Activated CD4-positive, alpha-beta T cell treated with anti-CD3 and anti-CD28 coated beads, Interleukin-2, amount 50 U/mL, for 24 hours (primary cell): ENCODE measurements around the gene EPHB4.
A peak's percentile ranks its signal among the peaks of the same experiment; 100 is the strongest.

Experiments used
- DNase-seq, 2 donors: peaks; one replicate each; pipeline ENCODE4 v3.0.0-alpha.2; 2020; ENCODE audit warnings: low read depth in 1 of 2, low spot score in 1 of 2

The EPHB4 gene

DNA sequence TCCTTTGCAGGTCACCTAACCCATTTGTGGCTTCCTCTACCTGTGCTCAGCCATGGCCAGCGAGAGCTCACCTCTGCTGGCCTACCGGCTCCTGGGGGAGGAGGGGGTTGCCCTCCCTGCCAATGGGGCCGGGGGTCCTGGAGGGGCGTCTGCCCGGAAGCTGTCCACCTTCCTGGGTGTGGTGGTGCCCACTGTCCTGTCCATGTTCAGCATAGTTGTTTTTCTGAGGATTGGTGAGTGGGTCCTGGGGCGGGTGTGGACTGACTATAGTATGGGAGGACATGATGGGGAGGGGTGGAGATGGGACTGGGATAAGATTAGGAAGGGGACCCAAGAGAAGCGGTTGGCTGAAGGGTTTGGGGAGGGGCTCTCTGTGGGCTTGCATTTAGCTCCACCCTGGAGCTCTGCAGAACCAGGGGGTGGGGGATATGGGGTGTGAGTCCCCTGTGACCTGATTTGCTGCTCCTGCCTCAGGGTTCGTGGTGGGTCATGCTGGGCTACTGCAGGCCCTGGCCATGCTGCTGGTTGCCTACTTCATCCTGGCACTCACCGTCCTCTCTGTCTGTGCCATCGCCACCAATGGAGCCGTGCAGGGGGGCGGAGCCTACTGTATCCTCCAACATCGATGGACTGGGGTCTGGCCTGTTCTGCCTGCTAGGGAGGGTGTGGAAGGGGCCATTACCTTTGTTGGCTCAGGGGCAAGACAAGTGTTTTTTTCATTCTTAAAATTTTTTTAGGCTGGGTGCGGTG lies 27.0 kb upstream of the EPHB4 start:
- DNase-seq = no peak

DNA sequence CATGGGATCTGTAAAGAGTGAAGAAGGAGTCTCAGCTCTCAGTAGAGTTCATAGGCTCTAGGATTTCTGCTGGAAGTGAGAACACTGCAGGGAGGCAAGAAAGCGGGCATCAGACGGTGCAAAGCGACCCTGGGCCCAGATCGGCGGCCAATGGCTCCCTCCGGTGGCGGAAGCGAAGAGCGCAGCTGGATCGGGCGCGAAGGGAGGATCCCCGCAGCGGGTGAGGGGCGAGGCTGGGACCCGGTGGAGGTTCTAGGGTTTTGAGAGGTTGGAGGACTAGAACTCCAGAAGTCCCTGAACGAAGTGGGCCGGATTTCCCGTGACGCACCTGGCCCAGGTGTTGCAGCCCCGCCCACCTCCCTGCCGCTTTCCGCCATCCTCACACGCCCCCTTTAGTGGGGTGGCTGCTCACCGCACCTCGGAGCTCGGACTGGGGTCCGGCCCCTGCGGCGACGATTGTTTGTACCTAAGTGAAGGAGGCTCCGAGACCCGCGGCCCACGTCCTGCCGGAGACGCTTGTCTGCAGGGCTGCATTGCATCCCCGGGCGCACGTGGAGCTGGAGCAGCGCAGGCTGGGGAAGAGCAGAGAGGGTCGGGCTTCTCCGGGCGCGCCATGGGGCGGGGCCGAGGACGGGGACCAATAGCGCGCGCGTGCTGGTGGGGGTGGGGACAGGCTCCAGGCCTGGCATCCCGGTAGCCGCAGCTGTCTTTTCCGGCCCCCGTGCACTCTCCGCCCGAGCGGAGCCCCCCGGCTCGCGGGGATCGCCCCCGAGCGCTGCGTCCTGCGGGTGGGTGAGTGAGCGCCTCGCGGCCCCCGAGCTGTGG lies 24.9 kb upstream of the EPHB4 start, which contains the start of gene SLC12A9:
SLC12A9 (plus strand) TSS at position 666 of the 825 bp plus-strand sequence. CDS start 1,485 bp downstream, outside the sequence.
- peak; percentile 65 to 77 for DNase-seq

DNA sequence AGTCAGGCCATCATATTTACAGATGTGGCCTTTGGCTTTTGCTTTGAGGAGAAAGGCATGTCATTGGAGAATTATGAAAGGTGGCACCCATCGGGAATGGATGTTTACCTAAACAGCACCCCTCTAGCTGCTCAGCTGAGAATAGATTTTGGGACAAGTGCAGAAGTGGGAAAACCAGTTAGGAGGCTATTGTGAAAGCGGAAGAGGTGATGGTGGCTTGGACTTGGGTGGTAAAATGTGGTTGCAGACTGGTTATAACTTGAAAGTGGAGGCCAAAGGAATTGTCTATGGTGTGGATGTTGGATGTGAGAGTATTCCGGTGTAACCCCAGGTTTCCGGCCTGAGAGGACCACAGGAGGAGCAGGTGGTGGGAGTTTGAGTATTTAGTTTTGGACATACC lies 20.0 kb upstream of the EPHB4 start:
- DNase-seq = no peak

DNA sequence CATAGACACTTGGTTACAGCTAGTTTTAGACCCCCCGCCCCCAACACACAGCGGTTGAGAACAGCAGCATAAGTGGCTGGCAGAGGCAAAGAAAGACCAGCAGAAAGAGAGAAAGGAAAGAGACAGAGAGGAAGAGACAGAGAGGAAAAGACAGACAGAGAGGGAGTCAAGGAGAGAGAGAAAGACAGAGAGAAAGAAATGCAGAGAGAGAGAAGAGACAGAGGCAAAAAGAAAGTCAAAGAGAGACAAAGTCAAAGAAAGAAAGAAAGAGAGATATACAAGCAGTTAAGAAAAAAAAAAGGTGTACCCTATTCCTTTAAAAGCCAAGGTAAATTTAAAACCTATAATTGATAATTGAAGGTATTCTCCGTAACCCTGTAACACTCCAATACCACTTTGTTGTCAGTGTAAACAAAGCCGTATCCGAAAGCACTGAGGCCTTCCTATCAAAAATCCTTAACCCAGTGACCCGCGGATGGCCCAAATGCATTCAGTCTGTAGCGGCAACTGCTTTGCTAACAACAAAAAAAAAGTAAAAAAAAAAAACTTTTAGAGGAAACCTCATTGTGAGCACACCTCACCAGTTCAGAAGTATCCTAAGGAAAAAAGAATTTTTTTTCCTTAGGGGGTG lies 13.3 kb upstream of the EPHB4 start:
- DNase-seq = no peak

DNA sequence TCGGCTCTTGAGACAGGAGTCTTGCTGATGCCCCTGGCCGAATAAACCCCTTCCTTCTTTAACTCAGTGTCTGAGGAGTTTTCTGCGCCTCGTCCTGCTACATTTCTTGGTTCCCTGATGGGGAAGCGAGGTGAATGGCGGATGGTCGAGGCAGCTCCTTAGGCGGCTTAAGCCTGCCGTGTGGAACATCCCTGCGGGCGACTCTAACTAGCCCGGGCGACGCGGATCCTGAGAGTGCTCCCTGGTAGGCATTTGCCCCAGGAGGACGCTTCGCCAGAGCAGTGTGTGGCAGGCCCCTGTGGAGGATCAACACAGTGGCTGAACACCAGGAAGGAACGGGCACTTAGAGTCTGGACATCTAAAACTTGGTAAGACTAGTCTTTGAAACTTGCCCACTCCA lies 12.0 kb upstream of the EPHB4 start:
- no peak for DNase-seq

DNA sequence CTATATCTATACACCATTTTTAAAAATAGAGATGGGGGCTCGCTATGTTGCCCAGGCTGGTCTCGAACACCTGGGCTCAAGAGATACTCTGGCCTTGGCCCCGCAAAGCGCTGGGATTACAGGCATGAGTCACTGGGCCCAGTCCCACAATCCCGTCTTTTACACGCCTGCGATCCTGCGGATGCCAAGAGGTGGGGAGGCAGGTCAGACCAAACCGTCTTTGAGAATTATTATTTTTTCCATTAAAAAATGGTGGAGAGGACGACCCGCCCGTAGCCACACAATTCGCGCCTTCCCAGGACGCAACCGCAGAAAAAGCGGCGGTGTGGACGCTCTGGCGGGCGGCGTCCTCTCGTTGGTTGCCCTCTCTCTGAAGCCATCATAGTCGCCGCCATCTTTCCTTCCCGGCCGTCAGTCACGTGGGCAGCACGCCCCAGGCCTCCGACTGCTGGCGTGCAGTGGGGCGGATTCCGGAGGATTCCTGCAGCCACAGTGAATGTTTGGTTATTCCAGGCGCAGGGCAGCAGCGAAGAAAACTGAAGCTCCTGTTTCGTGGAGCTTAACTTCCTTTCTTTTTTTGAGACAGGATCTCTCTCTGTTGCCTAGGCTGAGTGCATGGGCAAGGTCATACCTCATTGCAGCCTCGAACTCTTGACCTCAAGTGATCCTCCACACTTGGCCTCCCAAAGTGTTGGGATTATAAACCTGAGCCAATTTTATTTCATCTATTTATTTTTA lies 9.9 kb upstream of the EPHB4 start:
- peak; percentile 55 to 74 for DNase-seq

DNA sequence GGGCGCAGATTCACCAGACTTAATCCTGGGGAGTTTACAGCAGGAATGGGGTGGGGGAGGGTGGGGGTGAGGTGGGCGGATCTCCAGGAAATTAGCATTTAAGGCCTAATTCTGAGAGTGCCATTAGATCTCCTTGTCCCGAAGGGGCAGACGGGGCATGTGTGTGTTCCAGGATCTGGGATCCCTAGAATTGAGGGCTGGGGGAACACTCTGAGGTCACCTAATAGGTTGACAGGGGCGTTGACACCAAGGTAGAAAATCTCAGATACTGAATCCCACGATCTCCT lies 9.4 kb upstream of the EPHB4 start:
- DNase-seq = no peak

DNA sequence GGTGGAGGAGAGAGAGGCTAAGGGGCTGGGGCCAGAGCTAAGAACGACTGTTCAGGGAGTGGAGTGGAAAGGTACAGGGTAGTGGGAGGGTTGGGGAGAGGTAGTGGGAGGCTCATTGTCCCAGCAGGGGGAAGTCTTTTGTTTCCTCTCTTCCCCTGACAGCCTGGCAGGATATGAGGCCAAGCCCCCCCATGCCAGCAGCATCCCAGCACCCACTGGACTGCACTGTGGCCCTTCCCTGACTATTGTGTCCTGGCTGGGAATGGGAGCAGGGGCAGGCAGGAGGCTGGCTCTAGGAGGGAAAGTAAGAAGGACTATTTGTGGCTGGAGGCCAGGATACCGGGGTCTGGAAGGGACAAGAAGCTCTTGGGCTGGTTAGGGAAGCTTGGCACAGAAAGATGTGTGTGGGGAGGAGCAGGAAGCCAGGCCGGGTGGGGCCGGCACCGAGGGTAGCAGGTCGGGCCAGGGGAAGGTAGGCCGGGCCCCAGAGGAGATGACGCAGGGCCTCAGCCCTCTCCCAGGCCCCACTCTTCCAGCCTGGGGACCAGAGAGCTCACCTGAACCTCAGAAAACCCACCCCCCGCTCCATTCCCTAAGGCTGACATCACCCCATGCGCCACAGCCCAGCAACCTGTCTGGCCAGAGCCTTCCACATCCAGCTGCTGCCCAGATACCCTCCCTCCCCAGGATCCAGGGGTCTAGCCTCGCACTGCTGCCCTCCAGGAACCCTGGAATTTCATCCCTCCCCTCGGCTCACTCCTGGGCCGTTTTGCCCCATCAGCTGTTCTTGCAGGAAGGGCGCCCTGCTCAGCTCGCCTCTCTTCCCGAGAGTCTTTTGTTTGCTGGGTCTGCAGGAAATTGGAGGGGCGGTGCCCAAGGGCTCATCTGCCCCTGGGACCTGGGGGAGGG lies 8.8 kb upstream of the EPHB4 start:
- DNase-seq = no peak

DNA sequence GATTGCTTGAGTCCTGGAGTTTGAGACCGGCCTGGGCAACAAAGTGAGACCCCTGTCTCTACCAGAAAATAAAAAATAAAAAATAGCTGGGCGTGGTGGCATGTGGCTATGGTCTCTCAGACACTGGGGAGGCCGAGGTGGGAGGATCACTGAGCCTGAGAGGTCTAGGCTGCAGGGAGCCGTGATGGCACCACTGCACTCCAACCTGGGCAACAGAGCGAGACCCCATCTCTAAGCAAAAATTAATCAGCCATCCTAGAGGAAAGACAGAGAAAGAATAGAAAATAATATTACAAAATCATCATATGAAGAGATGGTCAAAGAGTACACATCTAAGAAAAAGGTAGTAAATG lies 4.9 kb upstream of the EPHB4 start:
- no peak for DNase-seq

DNA sequence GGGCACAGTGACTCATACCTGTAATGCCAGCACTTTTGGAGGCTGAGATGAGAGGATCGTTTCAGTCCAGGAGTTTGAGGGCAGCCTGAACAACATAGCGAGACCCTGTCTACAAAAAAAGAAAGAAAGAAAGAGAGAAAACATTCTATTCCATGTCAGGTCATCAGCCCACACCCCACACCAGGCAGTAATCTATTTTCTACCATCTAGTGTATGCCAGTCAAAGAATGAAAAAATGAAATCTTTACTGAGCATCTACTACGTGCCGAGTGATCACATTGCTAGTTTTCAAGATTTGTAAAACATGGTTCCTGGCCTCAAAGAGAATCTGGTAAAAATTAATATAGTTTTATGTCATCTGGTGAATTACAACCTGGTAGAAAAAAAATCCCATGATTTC lies 3.1 kb upstream of the EPHB4 start:
- no peak for DNase-seq

DNA sequence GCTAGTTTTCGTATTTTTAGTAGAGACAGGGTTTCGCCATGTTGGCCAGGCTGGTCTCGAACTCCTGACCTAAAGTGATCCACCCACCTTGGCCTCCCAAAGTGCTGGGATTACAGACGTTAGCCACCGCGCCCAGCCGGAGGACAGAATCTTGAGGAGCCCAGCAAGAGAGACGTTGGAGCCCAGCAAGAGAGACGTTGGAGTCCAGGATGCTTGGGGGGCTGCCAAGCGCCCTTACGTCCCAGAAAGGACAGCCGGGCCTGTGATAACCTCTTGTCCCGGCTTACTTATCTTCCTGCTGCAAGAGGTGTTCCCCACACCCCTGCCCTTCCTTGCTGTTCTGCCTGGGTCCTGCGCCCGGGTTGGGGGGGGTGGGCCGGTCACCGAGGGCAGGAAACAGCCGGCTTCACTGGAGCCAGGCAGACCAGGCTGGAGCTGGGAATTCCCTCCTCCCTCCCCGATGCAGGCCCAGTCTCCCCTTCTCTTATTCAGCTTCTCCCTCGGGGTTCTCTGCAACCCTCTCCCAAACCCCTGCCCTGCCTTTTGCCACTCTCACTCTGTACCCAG lies 1.9 kb upstream of the EPHB4 start:
- DNase-seq = no peak

DNA sequence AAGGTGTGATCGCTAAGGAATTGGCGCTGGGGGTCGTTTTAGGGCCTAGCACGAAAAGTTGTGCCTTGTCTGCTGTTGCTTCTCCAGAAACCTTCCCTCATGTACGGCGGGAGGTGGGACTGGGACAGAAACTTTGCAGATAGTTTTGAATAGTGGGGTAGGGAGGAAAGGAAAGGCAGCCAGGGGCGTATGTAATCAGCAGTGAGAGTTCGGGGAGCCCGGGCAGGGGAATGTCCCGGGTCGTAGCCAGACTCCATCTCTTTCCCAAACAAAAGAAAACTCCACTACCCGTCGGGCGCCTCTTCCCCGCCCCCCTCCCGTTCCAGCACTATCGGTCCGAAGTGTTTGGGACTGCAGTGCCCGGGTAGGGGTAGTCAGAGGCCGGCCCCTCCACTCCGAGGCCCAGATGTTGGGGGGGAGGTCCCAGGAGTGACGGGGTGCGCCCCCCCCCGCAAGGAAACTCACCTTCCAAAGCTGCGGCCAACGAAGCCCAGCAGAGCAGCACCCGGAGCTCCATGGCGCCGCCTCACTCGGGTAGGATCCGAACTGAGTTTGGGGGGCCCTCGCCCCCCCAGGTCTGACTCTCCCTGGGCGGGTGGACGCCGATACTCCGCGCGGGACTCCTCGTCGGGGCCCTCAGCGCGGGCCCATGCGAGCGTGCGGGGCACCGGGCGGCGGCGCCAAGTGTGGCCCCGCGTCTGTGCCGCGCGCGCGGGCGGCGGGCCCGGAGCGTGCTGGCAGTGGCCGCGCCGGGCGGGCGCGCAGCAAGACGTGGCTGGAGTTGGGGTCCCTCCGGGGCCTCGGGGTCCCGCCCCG lies 601 bp downstream of the EPHB4 start:
- no peak for DNase-seq

DNA sequence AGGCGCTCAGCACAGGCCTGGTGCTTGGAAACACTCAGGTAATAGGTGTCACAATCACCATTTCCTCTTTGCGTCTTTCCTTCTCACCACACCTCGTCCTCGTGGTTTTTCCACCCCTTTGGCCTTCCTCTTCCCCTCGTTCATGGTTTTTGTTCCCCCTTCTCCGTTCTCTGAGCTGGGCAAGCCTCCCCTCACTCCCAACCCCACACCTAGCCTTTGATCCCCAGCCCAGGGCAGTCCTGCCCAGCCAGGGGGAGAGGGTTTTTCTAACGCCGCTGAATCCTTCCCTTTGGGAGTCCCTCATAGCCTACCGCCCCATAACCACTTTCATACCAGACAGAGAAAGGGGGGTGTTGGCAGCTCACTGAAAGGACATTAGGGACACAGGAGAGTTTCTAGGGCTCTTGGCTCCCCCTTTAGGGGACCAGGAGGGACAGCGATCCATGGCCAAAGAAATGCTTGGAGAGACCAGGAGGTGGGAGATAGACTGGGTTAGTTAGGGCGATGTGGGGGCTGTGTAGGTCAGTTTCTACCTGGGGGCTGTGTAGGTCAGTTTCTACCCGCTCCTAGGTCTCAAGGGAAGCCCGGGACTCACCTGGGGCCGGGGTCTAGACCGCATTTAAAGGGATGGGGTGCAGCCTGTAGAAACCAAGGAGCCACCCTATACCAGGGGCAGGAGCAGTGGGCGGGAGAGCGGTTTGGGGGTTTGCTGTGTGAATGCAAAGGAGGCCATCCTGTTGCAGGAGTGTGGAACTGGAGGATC lies 1.4 kb downstream of the EPHB4 start:
- DNase-seq = no peak

DNA sequence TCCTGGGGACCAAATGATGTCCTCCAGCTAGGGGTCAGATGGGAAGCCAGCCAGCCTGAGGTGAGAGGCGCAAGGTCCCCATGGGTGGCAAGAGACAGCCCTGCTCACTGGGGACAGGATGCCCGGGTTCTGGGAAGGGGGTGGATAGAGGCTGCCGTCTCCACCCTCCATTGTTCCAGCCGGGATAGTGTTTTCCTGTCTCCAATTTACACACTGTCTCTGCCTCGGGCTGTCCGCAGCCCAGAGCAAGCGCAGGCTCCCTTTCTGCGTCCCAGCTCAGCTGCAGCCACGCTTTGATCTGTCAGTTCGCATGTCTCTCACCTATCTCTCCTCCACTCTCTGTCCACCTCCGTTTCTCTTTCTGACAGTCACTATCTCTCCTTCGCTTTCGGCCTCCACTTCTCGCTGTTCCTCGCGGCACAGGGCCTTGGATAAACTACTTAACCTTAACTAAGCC lies 2.1 kb downstream of the EPHB4 start:
- no peak for DNase-seq

DNA sequence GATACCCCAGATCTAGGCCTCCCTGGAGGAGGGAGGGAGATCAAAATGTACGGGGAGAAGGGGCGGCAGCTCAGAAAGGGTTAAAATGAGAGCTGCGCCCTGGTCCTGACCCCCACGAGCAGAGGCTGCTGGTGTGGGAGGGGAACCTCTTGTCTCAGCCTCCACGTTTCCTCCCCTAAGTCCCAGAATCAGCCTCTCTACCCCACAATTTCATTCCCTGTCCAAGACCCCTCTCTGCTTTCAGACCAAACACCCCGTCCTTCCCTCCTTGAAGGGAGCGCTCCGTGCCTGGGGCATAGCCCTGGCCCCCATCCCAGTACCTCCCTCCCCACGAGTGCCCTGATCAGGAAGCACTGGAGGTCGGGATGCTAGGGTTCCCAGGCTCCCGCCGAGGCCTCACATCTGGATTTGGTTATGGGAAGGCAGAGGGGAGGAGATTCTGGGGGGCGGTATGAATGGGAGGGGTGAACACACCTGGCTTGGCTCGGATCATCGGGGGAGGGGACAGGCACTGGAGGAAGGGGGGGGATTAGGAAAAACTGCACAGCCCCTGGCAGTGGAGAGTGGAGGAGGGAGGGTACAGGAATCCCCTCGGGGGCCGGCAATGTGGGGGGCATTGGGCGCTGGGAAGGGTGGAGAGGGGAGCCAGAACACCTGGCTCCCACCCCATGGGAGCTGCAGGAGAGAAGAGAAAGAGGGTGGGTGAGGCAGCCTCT lies 2.7 kb downstream of the EPHB4 start:
- no peak for DNase-seq

DNA sequence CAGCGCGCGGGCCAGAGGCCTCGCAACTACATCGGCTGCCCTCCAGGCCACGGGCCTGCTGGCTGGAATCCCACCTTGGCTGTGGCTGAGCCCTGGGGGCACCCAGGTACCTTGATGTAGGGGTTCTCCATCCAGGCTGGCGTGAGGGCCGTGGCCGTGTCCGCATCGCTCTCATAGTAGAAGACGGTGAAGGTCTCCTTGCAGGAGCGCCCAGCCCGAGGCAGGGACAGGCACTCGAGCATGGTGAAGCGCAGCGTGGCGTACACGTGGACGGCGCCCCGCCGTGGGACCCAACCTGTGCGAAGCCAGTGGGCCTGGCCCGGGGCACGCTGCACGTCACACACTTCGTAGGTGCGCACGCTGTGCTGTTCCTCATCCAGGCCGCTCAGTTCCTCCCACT lies 3.8 kb downstream of the EPHB4 start:
- no peak for DNase-seq

DNA sequence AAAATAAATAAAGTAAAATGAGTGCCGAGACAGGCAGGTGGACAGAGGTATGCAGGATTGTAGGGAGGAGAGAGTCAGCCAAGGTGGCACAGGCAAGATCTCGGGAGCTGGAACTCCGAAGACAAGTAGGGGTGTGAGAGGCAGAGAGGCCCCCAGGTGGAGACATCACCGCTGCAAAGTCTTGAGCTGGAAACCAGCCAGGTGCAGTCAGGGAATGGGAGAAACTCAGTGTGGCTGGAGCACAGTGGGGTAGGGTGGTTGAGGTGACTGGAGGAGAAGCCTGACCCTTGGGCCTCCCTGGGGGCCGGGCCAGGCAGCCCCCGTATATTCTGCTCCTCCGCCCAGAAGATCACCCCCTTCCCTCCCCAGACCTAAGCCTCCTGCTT lies 4.2 kb downstream of the EPHB4 start:
- DNase-seq = no peak
